Ovary (tissue), 3 donors: Measurements from ENCODE around the gene ERP44.

Source experiments
- CTCF ChIP-seq, 3 donors: fragments of 450-650 bp in 2 of 3; fragments of 200-600 bp in 1 of 3; IDR thresholded peaks; one replicate each; pipeline versions ENCODE4 v1.5.1 to v1.8.0; 2016 to 2022; ENCODE audit warnings: antibody characterized with exemption in 3 of 3, mild to moderate bottlenecking in 1 of 3
- EP300 ChIP-seq: sonication (generic); formaldehyde crosslinking; IDR thresholded peaks from one replicate; pipeline ENCODE4 v1.6.1; 2017; ENCODE audit warnings: antibody characterized with exemption
- POLR2A ChIP-seq: fragments of 450-650 bp; IDR thresholded peaks from one replicate; pipeline ENCODE4 v1.6.1; 2017; ENCODE audit warnings: antibody characterized with exemption, mild to moderate bottlenecking, moderate library complexity
- donor health status: DM: no; HTN: no; CAD: no.

DNA sequence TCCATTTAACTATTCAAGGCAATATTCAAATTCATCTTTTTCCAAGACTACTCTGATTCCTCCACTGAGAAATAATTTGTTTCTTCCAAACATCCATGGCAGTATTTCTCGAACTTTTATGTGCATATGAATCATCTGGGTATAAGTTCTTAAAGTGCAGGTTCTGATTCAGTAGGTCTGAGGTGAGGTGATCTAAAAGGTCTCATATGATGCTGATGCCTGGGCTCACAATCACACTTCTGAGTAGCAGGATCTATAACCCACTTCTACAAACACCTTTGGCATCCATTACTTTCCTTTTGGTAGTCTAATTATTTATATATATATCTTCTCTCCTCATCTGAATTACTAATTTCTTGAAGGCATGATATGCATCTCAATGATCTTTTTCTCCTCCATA, 7.2 kb downstream of the ERP44 start:
- TF ChIP-seq CTCF (IDR thresholded peaks at IDR 0.05) (no peak), EP300 (no peak), POLR2A (no peak)
